ENCODE results near the gene P2RY6. TPM values are rescaled to one million over a fixed set of nuclear protein-coding genes. Genes with fewer than 3 reads are reported as not detected.
"Not testable (repeated sequence)": the region's sequence is repeated elsewhere in the genome, so short reads cannot be mapped to it uniquely, and the experiment has no call there.

P2RY6 gene
- total RNA-seq, 1 experiment from 2014 or later, result not detected

DNA sequence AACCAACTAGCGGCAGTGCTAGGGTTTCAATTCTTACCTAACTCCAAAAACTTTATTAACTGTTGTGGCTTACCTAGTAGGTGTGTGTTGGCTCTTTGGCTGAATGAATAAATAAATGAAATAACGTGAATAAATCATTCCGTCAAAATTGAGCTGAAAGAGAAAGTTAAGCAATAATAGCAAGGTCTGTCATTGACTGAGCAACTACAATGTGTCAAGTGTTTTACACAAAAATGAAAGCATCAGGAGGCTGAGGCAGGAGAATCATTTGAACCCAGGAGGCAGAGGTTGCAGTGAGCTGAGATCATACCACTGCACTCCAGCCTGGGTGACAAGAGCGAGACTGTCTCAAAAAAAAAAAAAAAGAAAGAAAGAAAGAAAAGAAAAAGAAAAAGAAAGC, 2.1 kb downstream of the P2RY6 start:
- not testable (repeated sequence) for DNase-seq (ENCODE audit: low read depth)

DNA sequence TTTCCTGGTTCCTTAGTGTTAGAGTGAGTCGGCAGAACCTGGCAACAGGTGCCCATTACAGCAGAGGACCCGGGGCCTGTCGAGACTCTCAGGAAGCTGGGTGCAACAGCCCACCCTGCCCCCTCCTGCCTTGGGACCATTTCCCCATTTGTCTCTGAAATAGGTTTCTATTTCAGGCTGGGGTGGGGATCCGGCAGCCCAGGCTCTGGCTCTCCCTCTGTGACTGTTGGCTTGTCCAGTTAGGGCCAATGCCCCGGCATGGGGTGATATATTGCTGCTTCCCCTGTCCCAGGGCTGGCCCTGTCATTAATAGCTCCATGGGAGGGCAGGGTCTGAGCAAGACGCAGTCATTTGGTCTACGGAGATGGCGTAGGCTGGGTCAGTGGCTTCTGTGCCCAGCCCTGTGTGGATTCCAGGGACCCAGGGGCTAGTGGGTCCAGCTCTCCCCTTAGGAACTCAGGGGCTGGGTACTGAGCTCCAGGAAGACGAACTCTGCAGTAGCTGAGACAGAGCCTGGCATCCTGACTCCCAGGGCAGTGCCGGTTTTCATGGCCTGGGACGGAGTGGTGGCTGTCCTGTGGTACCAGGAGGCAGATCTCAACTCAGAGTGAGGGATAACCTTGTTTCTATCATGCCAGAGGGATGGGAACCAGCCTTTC, 2.7 kb downstream of the P2RY6 start:
- DNase-seq (ENCODE audit: low read depth), result no peak

DNA sequence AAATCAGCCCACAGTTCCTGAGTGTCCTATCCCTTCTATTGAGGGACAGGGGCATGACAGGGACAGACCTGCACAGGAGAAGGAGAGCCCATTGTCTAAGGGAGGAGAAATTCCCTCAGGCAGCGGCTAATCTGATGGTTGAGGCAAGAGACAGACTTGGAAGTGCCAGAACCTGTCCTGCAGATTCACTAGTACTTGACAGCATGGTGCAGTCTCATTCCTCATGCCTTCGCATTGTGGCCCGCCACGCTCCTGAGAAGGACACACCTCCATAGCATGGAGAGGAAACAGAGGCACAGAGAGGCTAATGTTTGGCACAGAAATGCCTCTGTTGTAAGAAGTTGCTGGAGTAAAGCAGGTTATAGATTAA, 3.2 kb downstream of the P2RY6 start:
- no peak for DNase-seq (ENCODE audit: low read depth)

DNA sequence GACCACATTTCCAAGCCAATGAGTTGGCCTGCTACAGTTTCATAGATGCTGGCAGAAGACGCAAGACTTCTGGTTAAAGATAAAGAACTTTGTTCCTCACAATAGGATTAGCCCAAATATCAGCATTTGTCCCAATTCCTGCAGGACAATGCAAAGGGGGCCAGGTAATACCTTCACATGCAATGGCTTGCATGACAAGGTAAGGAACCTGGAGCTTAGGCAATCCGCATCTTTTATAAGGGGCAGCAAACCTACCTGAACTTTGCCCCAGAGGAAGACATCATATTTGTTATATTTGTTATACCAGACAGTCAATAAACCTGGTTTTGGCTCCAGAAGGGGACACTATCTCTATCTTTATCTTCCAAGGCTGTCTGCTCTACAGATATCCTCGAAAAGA, 5.3 kb downstream of the P2RY6 start:
- DNase-seq (ENCODE audit: low read depth), result no peak

DNA sequence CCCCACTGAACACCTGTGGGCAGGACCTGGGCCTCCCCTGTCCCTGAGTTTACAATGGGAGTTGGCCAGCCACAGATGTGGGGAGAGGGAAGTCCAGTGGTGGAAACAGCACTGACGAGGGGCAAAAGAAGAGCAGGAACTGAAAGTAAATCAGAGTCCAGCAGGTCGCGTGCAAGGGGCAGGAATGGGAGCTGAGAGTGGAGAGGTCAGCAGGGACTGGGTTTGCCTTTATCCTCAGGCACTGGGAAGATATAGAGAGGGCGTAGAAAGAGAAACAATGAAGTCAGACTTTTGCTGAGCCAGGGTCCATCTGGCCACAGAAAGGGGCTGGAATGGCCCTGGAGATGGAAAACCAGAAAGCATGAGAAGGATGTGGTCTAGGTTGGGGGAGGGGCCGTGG, 8.5 kb downstream of the P2RY6 start:
- no peak for DNase-seq (ENCODE audit: low read depth)

DNA sequence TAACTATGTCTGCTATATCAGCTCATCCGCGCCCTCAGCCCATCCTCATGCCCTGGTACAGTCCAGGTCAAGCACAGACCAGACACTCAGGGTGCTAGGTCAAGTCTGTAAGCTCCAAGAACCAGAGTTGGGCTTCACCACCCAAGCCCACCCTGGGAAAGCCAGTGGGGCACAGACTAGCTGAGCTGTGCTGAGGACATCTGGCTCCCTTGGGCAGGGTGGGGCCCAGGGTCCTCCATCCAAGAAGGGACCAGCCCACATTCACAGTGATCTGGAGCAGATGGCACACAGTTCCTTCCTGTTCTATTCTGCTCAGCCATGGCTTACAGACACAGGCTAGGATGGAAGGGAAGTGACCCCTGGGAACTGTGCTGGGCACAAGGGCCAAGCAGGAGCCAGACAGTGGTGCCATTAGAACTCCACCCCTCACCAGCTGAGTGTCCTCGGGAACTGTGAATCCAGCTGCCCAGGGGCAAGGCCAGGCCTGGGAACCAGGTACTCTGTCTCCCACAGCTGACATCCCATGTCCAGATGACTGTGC, 9.1 kb downstream of the P2RY6 start:
- DNase-seq (ENCODE audit: low read depth), result no peak

DNA sequence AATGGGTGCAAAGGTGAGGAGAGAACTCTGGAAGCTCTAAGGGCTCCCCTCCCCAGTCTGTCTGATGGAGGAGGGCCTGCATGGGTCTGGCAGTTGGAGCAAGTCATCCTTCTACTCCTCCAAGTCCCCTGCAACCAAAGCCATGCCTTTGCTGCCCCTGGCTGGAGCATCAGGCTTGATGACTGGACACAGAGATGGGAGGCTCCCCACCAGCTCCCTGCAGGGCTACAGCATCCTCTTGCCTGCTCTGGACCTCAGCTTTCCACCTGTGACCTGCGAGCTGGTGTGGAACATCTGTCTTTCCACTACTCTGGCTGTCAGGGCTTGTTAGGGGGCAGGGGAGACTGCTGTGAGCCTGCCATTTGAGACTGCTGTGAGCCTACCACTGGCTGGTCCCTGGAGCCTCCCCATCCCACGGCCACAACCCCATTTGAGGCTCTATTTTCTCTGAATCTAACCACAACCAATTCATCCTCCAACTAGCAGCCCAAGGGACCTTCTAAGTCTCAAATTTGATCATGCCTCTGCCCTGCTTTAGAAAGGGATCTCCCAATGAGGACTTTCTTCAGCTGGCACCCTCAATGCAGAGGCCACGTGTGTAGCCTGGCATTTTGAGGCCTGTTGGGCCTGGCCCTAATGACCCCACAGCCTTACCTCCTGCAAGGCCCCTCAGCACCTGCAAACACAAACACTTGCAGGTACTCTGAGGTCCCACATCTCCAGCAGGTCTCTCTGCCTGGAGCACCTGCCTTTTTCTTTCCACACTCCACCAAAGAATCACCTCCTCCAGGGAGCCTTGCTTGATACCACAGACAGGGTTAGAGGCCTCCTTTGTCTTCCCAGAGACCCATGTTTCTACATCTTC, 9.9 kb downstream of the P2RY6 start:
- DNase-seq (ENCODE audit: low read depth), result no peak

DNA sequence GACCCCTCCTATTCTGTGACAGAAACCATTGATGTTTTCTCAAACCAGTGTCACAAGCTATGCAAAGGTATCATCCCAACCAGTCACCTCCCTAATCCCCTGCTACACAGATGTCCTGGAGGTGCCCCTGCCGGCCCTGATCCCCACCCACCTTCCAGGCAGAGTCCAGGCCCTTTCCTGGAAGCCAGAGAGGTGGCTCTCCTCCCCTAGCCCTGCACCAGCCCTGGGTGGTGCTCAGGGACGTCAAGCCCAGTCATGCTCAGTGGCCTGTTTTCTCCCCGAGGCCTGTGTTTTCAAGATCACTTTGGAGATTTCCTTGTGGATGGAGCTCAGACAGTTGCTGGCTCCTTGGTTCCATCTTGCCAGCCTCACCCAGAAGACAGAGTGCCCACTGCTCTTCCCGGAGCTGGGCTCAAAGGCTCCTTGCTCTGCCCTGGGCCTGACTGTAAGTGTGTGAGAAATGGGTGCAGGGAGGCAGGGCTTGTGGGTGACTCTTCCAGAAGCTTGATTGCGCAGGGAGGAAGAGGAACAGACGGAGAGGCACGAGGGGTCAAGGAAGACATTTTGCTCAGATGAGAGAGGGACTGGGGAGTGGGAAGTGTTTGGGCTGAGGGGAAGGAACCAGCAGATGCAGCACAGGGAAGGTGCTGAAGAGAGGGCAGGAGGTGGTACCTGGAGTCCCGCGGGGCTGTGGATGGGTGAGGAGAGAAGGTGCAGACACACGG, 11.3 kb downstream of the P2RY6 start:
- DNase-seq (ENCODE audit: low read depth), result no peak

DNA sequence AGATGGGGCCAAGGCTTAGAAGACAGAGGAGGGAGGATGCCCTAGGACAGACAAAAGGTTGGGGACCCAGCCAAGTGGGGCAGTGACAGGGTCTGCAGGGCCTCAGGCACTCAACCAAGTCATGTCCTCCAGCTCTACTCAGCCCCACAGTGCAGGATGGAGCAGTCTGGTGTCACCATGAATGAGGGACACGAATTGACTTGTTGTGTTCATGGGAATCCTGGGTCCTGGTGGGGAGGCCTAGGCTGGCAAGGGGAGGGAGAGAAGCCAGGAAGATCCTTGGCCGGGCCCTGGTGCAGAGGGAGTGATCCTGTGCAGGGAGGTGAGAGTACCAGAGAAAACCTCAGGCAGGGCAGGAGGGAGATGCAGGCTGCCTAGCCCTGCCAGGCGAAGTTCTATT, 12.0 kb downstream of the P2RY6 start:
- DNase-seq (ENCODE audit: low read depth), result no peak

DNA sequence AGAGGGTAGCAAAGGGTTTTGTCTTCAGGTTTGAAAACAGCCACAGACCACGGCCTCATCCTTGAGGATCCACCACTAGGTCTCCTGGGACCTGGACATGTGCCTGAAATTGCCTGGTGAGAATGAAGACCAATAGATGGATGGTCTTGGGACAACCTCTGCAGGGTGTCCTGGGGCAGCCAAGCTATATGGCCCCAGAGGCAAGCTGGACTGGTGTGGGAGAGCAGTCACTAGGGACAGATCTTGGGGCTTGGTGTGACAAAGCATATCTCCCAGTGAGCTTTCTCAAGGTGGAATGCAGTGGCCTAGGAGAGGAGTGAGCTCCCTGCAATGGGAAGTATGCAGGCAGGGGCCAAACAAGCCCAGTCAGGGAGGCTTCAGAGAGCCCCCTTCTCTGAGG, 13.6 kb downstream of the P2RY6 start:
- no peak for DNase-seq (ENCODE audit: low read depth)

DNA sequence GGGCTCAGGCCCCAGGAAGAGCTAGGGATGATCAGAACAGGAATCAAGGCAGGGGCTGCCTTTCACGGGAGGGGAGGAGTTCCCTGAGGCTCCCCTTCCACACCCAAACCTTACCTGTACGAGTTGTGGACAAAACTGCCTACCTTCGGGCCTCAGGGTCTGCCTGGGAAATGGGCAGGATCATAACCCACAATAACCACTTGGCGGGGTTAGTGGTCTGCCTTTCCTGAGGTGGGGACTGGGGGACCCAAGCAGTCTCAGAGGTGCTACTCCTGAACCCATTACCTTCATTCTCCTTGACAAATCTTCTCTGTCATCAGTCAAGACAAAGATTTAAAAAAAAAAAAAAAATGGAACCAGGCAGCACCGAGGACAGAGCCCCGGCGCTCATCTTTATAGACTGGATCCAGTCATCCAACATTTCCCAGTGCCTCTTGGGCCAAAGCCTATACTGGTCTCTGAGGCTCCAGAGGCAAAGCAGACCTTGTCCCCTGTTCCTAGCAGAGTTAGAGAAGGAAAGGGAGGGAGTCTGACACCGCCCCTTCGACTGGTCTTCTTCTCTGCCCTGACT, 14.2 kb downstream of the P2RY6 start:
- no peak for DNase-seq (ENCODE audit: low read depth)

DNA sequence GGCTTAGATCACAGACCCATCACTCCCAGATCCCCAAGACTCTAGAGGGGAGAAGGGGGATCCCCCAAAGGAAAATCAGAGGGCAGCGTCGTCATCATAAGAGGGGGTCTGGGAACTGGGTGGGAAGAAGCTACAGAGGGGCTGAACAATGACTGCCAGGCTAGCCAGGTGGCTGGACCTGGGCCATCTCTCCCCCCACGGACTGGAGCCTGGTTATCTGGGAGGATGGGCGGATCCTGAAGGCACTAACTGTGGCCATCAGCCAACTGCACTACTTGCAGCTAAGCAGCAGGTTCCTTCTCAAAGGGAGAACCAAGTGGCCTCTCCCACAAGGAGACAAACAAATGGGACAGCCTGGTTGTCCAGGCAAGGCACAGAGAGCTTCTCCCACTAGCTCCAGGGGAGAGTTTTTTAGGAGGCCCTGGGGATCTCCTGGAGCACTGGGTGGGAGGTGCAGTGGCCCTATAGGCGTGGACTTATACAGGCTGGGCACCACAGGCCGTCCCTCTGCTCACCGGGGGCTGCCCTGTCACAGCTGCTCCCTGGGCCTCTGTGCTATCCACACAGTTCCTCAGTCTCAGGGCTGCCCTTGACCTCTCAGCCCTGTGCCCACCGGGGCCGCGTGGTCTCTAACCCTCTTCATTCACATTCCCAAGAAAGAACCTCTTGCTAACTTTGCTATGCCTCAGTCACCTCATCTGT, 15.4 kb downstream of the P2RY6 start:
- no peak for DNase-seq (ENCODE audit: low read depth)

DNA sequence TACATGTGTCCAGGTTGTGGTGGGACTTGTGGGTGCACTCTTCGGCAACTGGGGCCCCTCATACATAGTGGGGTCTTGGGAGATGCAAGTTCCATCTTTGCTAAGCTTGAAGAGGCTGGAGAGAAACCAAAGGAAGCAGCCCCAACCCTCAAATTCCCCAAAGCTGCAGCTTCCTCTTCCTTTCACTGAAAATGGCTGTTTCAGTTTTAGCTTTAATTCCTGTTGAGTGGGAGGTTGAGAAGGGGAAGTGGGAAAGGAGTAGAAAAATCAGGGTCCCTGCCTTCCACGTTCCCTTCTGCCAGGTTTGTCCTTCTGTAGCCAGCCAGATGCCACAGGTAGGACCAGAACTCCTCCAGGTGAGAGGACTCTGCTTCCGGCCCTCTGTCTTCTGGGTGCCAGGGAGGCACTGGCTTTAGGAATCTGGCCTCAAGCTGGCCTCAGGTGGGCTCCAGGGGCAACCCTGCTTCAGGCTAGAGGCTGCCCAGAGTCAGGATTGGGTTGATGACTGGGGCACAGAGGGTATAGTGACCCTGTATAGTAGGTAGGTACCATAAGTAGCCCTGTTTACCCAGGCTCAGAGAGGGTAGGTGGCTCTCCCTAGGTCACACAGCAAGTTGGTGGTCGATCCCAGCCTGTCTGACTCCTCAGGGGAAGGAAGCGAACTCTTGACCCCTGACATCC, 16.2 kb downstream of the P2RY6 start:
- no peak for DNase-seq (ENCODE audit: low read depth)

DNA sequence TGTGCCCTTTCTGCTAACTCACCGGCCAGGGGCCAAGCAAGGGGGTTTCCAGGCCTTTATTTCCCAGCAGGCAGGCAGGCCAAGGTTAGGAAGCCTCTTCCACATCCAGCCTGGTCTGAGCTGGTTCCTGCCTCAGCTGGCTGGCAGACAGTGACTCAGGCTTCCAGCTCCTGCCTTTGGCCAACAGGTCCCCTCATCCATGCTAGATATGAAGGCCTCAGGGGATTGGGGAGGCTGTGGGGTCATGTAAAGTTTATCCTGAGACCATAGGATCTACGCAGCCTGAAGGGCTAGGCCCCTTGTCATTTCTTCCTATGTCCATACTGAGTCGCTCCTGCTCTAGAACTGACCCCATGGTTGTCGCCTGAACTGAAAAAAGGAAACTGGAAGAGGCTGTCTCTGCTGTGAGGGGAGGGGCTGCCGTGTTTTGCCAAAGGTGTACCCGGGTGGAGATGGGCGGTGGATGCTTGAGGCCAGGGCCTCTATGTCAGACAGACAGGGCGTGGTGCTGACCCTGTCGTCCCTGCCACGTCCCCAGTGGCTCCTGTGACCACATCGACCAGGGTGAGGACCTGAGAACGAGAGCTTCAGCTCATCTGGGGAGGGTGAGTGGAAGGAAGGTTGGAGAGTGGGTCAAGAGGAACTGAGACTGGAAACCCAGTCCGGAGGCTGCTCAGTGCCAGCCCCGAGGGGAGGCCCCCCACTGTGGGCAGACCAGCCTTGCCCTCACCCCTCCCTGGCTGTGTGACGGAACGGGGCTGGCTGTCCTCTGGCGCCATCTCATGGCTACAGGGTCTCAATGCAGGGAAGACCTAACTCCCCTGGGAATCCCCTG, 17.0 kb downstream of the P2RY6 start:
- DNase-seq (ENCODE audit: low read depth), result peak; percentile 89

DNA sequence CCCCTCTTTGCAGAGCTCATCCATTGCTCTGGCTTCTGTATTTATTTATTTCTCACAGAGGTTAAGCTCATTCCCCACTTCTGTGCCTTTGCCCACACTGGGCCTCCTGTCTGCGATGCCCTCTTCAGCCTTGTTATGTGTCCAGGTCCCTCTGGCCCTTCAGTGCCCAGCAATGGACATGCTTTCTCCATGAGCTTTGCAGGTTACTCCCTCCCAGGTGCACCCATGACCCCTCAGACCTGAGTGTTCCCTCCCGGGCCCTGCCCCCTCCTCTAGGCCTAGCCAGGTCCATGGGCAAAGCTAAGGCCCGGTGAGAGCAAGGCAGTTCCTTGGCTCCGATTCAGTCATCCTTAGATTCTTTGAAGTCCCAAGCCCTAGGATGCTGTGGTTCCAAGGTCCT, 18.4 kb downstream of the P2RY6 start:
- DNase-seq (ENCODE audit: low read depth), result no peak

DNA sequence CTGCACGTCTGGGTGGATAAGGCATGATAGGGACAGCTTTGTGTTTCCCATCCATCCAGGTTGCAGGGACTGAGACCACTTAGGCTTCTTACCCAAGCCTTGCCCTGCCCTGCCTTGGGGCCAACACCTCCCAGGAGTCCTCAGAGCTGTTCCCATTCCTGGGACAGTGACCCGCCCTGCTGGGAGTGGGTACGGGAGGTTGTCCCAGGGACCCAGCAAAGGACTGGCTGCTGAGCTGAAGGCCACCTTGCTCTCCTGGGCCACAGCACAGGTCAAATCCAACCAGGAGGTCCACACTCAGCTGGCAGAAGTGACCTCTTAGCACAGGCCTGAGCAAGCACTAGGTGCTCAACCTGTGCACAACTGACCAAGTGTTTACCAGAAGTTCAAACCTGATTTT, 19.1 kb downstream of the P2RY6 start:
- DNase-seq (ENCODE audit: low read depth), result no peak

DNA sequence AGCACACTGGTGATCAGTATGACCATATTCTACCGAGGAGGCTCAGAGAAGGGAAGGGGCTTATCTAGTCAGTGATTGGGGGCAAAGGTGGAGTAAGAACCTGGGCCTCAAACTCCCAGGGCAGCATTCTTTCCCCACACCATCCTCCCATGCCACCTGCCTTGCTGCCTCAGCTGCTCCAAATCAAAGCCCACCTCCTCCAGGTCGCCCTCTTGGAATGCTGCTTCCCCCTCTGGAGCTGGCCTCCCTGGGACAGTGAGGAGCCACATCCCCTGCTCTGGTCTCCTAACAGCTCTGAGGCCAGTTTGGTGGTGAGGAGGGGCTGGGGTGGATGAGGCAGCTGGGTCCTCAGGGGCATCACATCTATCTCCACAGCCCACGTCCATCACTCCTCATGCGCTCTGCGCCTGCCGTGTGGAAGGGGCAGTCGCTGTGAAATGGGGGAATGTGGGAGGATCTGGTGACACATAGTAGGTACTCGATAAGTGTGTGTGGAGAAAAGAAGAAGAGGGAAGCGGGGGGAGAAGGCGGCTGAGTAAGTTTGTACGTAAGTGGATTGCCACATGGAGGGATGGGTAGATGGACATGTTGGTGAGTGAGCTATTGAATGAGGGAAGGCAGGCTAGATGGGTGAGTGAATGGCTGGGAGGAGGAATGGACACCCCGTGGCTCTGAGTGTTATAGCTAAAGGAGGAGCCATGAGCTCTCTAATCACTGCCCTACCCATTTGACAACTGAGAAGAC, 19.8 kb downstream of the P2RY6 start:
- no peak for DNase-seq (ENCODE audit: low read depth)

DNA sequence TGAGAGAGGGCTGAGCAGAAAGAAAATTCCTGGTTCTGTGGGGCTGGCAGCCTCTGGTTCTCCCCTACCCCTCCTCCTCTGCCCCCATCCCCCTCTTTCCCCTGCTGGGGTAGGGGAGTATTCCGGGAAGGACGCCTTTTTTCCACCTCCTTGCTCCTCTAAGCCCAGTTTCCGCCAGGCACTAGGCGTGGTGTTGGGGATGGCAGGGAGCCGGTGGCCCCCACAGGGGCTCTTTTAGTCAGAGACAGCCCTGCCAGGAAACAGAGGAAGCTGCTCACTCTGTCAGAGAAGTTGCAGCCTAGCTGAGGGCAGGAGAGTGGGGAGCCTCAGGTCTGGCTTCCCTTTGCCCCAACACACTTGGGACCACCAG, 20.4 kb downstream of the P2RY6 start:
- DNase-seq (ENCODE audit: low read depth), result no peak

DNA sequence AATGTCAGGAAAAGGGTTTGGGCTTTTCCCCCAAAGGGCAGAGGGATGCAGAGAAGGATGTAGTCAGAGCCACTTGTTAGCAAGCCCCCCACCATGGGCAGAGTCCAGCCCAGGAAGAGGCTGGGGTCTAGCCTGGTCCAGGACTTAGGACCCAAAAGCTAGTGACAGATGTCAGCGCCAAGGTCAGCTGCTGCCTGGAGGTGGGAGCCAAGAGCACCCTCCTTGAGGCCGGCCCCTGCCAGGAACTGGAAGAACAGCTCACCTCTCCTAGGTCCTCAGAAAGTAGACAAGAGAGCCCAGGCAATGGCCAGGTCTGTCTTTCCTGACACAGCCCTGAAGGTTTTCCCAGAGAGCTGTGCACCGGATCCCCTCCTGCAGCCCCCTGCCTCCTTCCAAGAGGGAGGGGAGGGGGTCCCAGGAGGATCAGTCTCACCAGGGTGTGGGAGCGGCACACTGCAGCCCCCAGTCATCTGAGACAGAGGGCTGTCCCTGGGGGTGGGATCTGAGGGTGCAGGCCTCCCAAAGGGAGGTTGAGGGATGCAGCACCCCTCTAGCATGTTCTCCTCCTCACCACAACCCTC, 21.3 kb downstream of the P2RY6 start:
- DNase-seq (ENCODE audit: low read depth), result no peak

Data from HT1080 (cell line).